NCI-H2171 treated with DMSO at 0.1 percent for 48 hours (cell line): ENCODE measurements around the gene GABRB1.

Experiments
- DNase-seq: peaks from one replicate; lab custom pipeline; 2025; lab: John Stamatoyannopoulos, UW

The GABRB1 gene

GRCh38 chr4:47471064-47471463 is 439.7 kb downstream of the GABRB1 start:
- DNase-seq = no peak

GRCh38 chr4:47471591-47471990 is 440.2 kb downstream of the GABRB1 start:
- DNase-seq = no peak

- no peak for DNase-seq
Measured at GRCh38 chr4:47473141-47473750, 441.9 kb downstream of the GABRB1 start.

- no peak for DNase-seq
Measured at GRCh38 chr4:47474799-47475198, 443.4 kb downstream of the GABRB1 start.

GRCh38 chr4:47475411-47475810 is 444.0 kb downstream of the GABRB1 start:
- no peak for DNase-seq
